Central memory CD8-positive, alpha-beta T cell (primary cell): ENCODE data around the gene APMAP.

ENCODE experiments used
- ATAC-seq: fragments of 150-1000 bp; cut with Tn5 transposase; replicated peaks from 2 replicates; pipeline ENCODE4 v1.10.0; 2022; ENCODE audit warnings: mild to moderate bottlenecking, moderate FRiP score, moderate number of reproducible peaks; ENCODE audit not compliant: poor library complexity, severe bottlenecking; ENCODE audit errors: extremely low read depth
- DNase-seq, 2 donors: peaks; one replicate each; pipeline ENCODE4 v3.0.0; 2021; ENCODE audit warnings: low spot score in 2 of 2
- H3K27ac Mint-ChIP-seq: one replicate; pipeline ENCODE4 v1.8.0; 2022; ENCODE audit warnings: low read depth, mild to moderate bottlenecking, moderate library complexity, mixed read lengths
- H3K27me3 Mint-ChIP-seq: one replicate; pipeline ENCODE4 v1.8.0; 2022; ENCODE audit warnings: mixed read lengths
- H3K36me3 Mint-ChIP-seq: one replicate; pipeline ENCODE4 v1.8.0; 2022; ENCODE audit warnings: mild to moderate bottlenecking, moderate library complexity, mixed read lengths; ENCODE audit not compliant: insufficient read depth
- H3K4me1 Mint-ChIP-seq: one replicate; pipeline ENCODE4 v1.8.0; 2022; ENCODE audit warnings: mixed read lengths
- H3K4me3 Mint-ChIP-seq: one replicate; pipeline ENCODE4 v1.8.0; 2022; ENCODE audit warnings: mild to moderate bottlenecking, moderate library complexity, mixed read lengths
- H3K9me3 Mint-ChIP-seq: one replicate; pipeline ENCODE4 v1.8.0; 2022; ENCODE audit warnings: mixed read lengths

The APMAP gene

GRCh38 chr20:24962182-24962492, 30.4 kb downstream of the APMAP start:
- no peaks in the 10 kb centered on the region for H3K9me3 Mint-ChIP-seq
- no peak for ATAC-seq
- H3K27me3 Mint-ChIP-seq, result no peaks in the 10 kb centered on the region
- H3K4me1 Mint-ChIP-seq, result peaks cover 77% of the 10 kb centered on the region
- peak overlapping the region; percentile 74 for H3K4me3 Mint-ChIP-seq
- peaks cover 84% of the 10 kb centered on the region for H3K36me3 Mint-ChIP-seq
- no peak for DNase-seq
- H3K27ac Mint-ChIP-seq, result peak overlapping the region; percentile 96

GRCh38 chr20:24961384-24962181, 31.0 kb downstream of the APMAP start:
- Mint-ChIP-seq H3K27ac (peak overlapping the region; percentile 96), H3K27me3 (no peaks in the 10 kb centered on the region), H3K9me3 (no peaks in the 10 kb centered on the region), H3K36me3 (peaks cover 84% of the 10 kb centered on the region), H3K4me1 (peaks cover 75% of the 10 kb centered on the region), H3K4me3 (peak overlapping the region; percentile 74)
- DNase-seq (no peak), ATAC-seq (peak; percentile 39)

GRCh38 chr20:24960861-24961260, 31.7 kb downstream of the APMAP start:
- Mint-ChIP-seq H3K4me3 (peak overlapping the region; percentile 74), H3K9me3 (no peaks in the 10 kb centered on the region), H3K4me1 (peaks cover 76% of the 10 kb centered on the region), H3K27me3 (no peaks in the 10 kb centered on the region), H3K27ac (peak overlapping the region; percentile 96), H3K36me3 (peaks cover 84% of the 10 kb centered on the region)
- DNase-seq (no peak), ATAC-seq (peak; percentile 84)

GRCh38 chr20:24960302-24960801, 32.2 kb downstream of the APMAP start:
- H3K27me3 Mint-ChIP-seq, result no peaks in the 10 kb centered on the region
- peaks cover 76% of the 10 kb centered on the region for H3K4me1 Mint-ChIP-seq
- H3K4me3 Mint-ChIP-seq, result peak overlapping the region; percentile 74
- peak; percentile 4 for ATAC-seq
- no peak for DNase-seq
- H3K9me3 Mint-ChIP-seq, result no peaks in the 10 kb centered on the region
- H3K27ac Mint-ChIP-seq, result peak overlapping the region; percentile 96
- peaks cover 85% of the 10 kb centered on the region for H3K36me3 Mint-ChIP-seq

- no peaks in the 10 kb centered on the region for H3K9me3 Mint-ChIP-seq
- peak overlapping the region; percentile 96 for H3K27ac Mint-ChIP-seq
- H3K4me1 Mint-ChIP-seq, result peaks cover 76% of the 10 kb centered on the region
- peak overlapping the region; percentile 74 for H3K4me3 Mint-ChIP-seq
- ATAC-seq (no peak), DNase-seq (no peak)
- no peaks in the 10 kb centered on the region for H3K27me3 Mint-ChIP-seq
- H3K36me3 Mint-ChIP-seq, result peaks cover 85% of the 10 kb centered on the region
Measured at GRCh38 chr20:24959591-24960301, 32.8 kb downstream of the APMAP start.

- Mint-ChIP-seq H3K27ac (peak overlapping the region; percentile 96), H3K27me3 (no peaks in the 10 kb centered on the region), H3K36me3 (peaks cover 84% of the 10 kb centered on the region), H3K4me1 (peaks cover 76% of the 10 kb centered on the region), H3K9me3 (no peaks in the 10 kb centered on the region), H3K4me3 (peak overlapping the region; percentile 74)
- ATAC-seq (no peak), DNase-seq (no peak)
Measured at GRCh38 chr20:24958506-24959385, 33.8 kb downstream of the APMAP start.

GRCh38 chr20:24957326-24958016, 35.1 kb downstream of the APMAP start:
- Mint-ChIP-seq H3K4me1 (peaks cover 77% of the 10 kb centered on the region), H3K27ac (peak overlapping the region; percentile 96), H3K9me3 (no peaks in the 10 kb centered on the region), H3K4me3 (peak overlapping the region; percentile 58), H3K36me3 (peaks cover 87% of the 10 kb centered on the region), H3K27me3 (no peaks in the 10 kb centered on the region)
- DNase-seq (no peak), ATAC-seq (no peak)

- peak overlapping the region; percentile 65 for H3K4me3 Mint-ChIP-seq
- peak overlapping the region; percentile 96 for H3K27ac Mint-ChIP-seq
- peaks cover 76% of the 10 kb centered on the region for H3K4me1 Mint-ChIP-seq
- ATAC-seq, result no peak
- no peaks in the 10 kb centered on the region for H3K9me3 Mint-ChIP-seq
- no peaks in the 10 kb centered on the region for H3K27me3 Mint-ChIP-seq
- no peak for DNase-seq
- H3K36me3 Mint-ChIP-seq, result peaks cover 85% of the 10 kb centered on the region
Measured at GRCh38 chr20:24956001-24956841, 36.3 kb downstream of the APMAP start.

- Mint-ChIP-seq H3K27me3 (no peaks in the 10 kb centered on the region), H3K9me3 (no peaks in the 10 kb centered on the region), H3K36me3 (peaks cover 85% of the 10 kb centered on the region), H3K4me1 (peaks cover 73% of the 10 kb centered on the region), H3K4me3 (peak overlapping the region; percentile 65), H3K27ac (peak overlapping the region; percentile 96)
- ATAC-seq (peak; percentile 38), DNase-seq (no peak)
Measured at GRCh38 chr20:24955045-24955444, 37.5 kb downstream of the APMAP start.

- H3K27ac Mint-ChIP-seq, result peak overlapping the region; percentile 96
- no peaks in the 10 kb centered on the region for H3K27me3 Mint-ChIP-seq
- no peaks in the 10 kb centered on the region for H3K9me3 Mint-ChIP-seq
- peaks cover 68% of the 10 kb centered on the region for H3K4me1 Mint-ChIP-seq
- peaks cover 86% of the 10 kb centered on the region for H3K36me3 Mint-ChIP-seq
- no peak for DNase-seq
- H3K4me3 Mint-ChIP-seq, result peak overlapping the region; percentile 99
- ATAC-seq, result no peak
Measured at GRCh38 chr20:24954566-24954965, 38.0 kb downstream of the APMAP start.

- Mint-ChIP-seq H3K27me3 (no peaks in the 10 kb centered on the region), H3K36me3 (peaks cover 84% of the 10 kb centered on the region), H3K4me1 (peaks cover 66% of the 10 kb centered on the region), H3K27ac (peak overlapping the region; percentile 96), H3K9me3 (no peaks in the 10 kb centered on the region), H3K4me3 (peak overlapping the region; percentile 99)
- ATAC-seq (no peak), DNase-seq (no peak)
Measured at GRCh38 chr20:24954151-24954550, 38.4 kb downstream of the APMAP start.
